Neural cell (in vitro differentiated cells): ENCODE data around the gene KIF3B.

ENCODE experiments used
- CTCF ChIP-seq: fragments of 450-650 bp; IDR thresholded peaks from 2 replicates; pipeline ENCODE4 v1.5.1; 2014; ENCODE audit warnings: antibody characterized with exemption, mild to moderate bottlenecking, moderate library complexity; ENCODE audit not compliant: poor library complexity, severe bottlenecking
- EP300 ChIP-seq: fragments of 450-650 bp; conservative IDR thresholded peaks from 2 replicates; pipeline ENCODE4 v1.6.1; 2014; ENCODE audit warnings: antibody characterized with exemption, mild to moderate bottlenecking, moderate library complexity; ENCODE audit not compliant: poor library complexity, severe bottlenecking
- EZH2 ChIP-seq: fragments of 200-600, 300-800 bp; shearing (Covaris generic), sonication (generic); IDR thresholded peaks from 2 replicates; pipeline ENCODE4 v1.6.1; 2014; ENCODE audit warnings: antibody characterized with exemption, low read length, borderline replicate concordance, mild to moderate bottlenecking; ENCODE audit not compliant: insufficient read depth, poor library complexity, severe bottlenecking
- POLR2AphosphoS5 ChIP-seq: IDR thresholded peaks from 2 replicates; pipeline ENCODE4 v1.6.1; 2012
- RAD21 ChIP-seq: fragments of 450-650 bp; conservative IDR thresholded peaks from 2 replicates; pipeline ENCODE4 v1.6.1; 2014; ENCODE audit warnings: antibody characterized with exemption, mild to moderate bottlenecking, moderate library complexity
- REST ChIP-seq: IDR thresholded peaks from 2 replicates; pipeline ENCODE4 v1.6.1; 2012; ENCODE audit warnings: borderline replicate concordance
- TAF1 ChIP-seq: IDR thresholded peaks from 2 replicates; pipeline ENCODE4 v1.6.1; 2012; ENCODE audit warnings: low read depth

GRCh38 chr20:32358632-32358882 lies 81.1 kb downstream of the KIF3B start:
- TF ChIP-seq CTCF (no peak), RAD21 (no peak), EP300 (no peak), POLR2AphosphoS5 (no peak), REST (no peak), TAF1 (no peak), EZH2 (no peak)
